Kidney tubule cell (primary cell): ENCODE data around the gene FMNL3.

ENCODE experiments used
- DNase-seq: peaks from one replicate; pipeline ENCODE4 v3.0.0-alpha.2; 2018; ENCODE audit warnings: low spot score

The FMNL3 gene

GRCh38 chr12:49708851-49709250, 1.6 kb upstream of the FMNL3 start:
- no peak for DNase-seq

GRCh38 chr12:49707812-49708147, 575 bp upstream of the FMNL3 start:
- no peak for DNase-seq

GRCh38 chr12:49706351-49707127, 666 bp downstream of the FMNL3 start:
- DNase-seq, result peak; percentile 21

GRCh38 chr12:49705479-49706134, 1.6 kb downstream of the FMNL3 start:
- peak; percentile 79 for DNase-seq

GRCh38 chr12:49703647-49704137, 3.5 kb downstream of the FMNL3 start:
- peak; percentile 67 for DNase-seq

- no peak for DNase-seq
Observed at GRCh38 chr12:49702676-49703215, 4.5 kb downstream of the FMNL3 start.

- DNase-seq, result peak; percentile 37
Observed at GRCh38 chr12:49702009-49702408, 5.2 kb downstream of the FMNL3 start.

GRCh38 chr12:49698619-49699545, 8.3 kb downstream of the FMNL3 start:
- DNase-seq, result peak; percentile 84

GRCh38 chr12:49697808-49698207, 9.4 kb downstream of the FMNL3 start:
- DNase-seq, result no peak

GRCh38 chr12:49696723-49697122, 10.5 kb downstream of the FMNL3 start:
- no peak for DNase-seq

GRCh38 chr12:49693931-49694444, 13.2 kb downstream of the FMNL3 start:
- DNase-seq, result no peak

- DNase-seq, result no peak
Observed at GRCh38 chr12:49692851-49693250, 14.4 kb downstream of the FMNL3 start.

- DNase-seq, result no peak
Observed at GRCh38 chr12:49689785-49690184, 17.4 kb downstream of the FMNL3 start.

GRCh38 chr12:49689237-49689636, 18.0 kb downstream of the FMNL3 start:
- no peak for DNase-seq

GRCh38 chr12:49687941-49688340, 19.3 kb downstream of the FMNL3 start:
- DNase-seq, result no peak

GRCh38 chr12:49684310-49684854, 22.8 kb downstream of the FMNL3 start:
- DNase-seq, result peak; percentile 28

GRCh38 chr12:49683599-49684309, 23.5 kb downstream of the FMNL3 start:
- no peak for DNase-seq

GRCh38 chr12:49680075-49680474, 27.1 kb downstream of the FMNL3 start:
- no peak for DNase-seq

- DNase-seq, result peak; percentile 8
Observed at GRCh38 chr12:49678711-49679110, 28.5 kb downstream of the FMNL3 start.

- no peak for DNase-seq
Observed at GRCh38 chr12:49675137-49675536, 32.1 kb downstream of the FMNL3 start.
